HG03103 (cell line): ENCODE measurements around the gene CPLX1.
"Not testable (repeated sequence)": the region's sequence is repeated elsewhere in the genome, so short reads cannot be mapped to it uniquely, and the experiment has no call there.

ENCODE experiments used
- ATAC-seq: cut with Tn5 transposase; IDR thresholded peaks from one replicate; pipeline ENCODE4 v1.9.1; 2021; ENCODE audit warnings: low read depth; ENCODE audit not compliant: unreplicated experiment

The CPLX1 gene

DNA sequence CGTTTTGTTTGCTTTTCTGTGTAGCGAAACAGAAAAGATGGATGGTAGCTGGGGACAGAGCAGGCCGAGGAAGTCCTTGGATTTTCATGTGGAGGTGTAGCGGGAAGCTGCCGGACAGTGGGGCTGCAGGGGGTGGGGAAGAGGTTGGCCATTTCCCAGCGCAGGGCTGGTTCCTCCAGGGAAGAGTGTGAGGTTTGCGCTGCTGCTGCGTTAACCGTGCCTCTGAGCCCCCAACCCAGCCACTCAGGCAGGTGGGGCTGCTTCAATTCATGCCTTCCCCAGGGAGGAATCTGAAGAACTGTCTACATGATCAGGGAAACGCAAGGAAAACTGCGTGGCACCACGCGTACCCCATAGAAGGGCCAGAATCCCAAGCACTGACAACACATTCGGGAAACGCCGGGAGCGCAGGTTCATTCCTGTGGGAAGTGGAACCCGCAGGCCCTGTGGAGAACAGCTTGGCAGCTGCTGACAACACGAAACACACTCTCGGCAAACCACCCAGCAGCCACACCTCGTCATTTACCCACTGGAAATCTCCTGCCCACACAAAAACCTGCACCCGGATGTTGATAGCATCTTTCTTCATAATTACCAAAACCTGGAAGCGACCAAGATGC lies 62.6 kb downstream of the CPLX1 start:
- ATAC-seq = no peak

- ATAC-seq = no peak
Observed at GRCh38 chr4:762211-763190, 63.4 kb downstream of the CPLX1 start.

DNA sequence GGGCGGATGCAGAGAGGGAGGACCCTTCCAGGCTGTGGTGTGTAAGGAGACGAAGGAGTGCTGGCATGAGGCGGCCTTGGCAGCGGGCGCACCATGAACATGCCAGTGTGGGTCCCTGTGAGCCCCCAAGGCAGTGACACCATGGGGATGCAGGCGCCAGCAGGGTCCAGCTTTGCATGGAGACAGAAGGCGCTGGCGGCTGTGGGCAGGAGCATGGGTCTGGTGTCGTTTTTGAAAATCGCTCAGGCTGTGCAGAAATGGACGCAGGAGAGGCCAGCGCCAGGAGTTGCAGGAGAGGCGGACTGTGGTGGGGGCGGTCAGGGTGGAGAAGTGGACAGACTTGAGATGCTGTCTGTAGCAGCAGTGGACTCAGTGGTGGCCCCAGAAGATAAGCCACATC lies 64.2 kb downstream of the CPLX1 start:
- ATAC-seq = no peak

- no peak for ATAC-seq
Observed at GRCh38 chr4:761086-761485, 64.8 kb downstream of the CPLX1 start.

DNA sequence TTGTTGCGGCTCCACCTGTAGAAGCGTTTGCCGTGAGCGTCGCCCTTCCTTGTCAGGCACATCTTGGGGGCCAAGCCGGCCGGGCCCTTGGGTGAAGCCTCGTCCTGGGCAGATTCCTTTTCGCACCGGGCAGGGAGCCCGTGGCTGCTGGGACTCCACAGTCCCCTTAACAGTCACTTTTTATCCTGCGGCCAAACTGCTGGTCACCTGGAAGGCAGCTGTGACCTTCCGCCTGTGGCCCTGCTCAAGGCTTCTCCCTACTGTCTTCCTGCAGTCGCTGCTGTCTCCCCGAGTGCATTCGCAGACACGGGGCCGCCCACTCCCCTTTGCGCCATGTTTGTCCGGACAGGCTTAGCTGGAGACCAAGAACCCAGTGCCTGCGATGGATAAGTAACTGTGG lies 65.3 kb downstream of the CPLX1 start:
- ATAC-seq = no peak

- not testable (repeated sequence) for ATAC-seq
Observed at GRCh38 chr4:759810-760209, 66.1 kb downstream of the CPLX1 start.

- ATAC-seq = no peak
Observed at GRCh38 chr4:757111-757510, 68.8 kb downstream of the CPLX1 start.

- no peak for ATAC-seq
Observed at GRCh38 chr4:754221-755120, 71.5 kb downstream of the CPLX1 start.

GRCh38 chr4:753186-753585 lies 72.7 kb downstream of the CPLX1 start:
- not testable (repeated sequence) for ATAC-seq

GRCh38 chr4:752196-752861 lies 73.6 kb downstream of the CPLX1 start:
- ATAC-seq = no peak

DNA sequence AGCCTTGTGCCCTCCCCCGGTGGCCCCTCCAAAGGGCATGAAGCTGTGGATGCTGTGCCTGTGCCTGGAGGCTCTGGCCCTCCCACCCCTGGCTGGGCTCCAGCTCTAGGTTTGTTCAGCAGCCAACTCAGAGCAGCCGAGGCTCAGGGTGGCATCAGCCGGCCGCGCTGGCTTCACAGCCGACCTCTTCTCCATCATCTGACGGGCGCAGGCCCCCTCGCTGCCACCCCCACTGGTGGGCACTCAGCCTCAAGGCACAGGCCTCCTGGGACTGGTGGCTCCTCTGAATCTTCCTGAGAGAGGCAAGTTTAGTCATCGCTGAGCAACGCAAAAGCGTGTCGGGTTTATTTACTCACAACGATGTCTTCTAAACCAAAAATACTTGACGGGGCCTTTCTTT lies 74.3 kb downstream of the CPLX1 start:
- ATAC-seq = no peak

DNA sequence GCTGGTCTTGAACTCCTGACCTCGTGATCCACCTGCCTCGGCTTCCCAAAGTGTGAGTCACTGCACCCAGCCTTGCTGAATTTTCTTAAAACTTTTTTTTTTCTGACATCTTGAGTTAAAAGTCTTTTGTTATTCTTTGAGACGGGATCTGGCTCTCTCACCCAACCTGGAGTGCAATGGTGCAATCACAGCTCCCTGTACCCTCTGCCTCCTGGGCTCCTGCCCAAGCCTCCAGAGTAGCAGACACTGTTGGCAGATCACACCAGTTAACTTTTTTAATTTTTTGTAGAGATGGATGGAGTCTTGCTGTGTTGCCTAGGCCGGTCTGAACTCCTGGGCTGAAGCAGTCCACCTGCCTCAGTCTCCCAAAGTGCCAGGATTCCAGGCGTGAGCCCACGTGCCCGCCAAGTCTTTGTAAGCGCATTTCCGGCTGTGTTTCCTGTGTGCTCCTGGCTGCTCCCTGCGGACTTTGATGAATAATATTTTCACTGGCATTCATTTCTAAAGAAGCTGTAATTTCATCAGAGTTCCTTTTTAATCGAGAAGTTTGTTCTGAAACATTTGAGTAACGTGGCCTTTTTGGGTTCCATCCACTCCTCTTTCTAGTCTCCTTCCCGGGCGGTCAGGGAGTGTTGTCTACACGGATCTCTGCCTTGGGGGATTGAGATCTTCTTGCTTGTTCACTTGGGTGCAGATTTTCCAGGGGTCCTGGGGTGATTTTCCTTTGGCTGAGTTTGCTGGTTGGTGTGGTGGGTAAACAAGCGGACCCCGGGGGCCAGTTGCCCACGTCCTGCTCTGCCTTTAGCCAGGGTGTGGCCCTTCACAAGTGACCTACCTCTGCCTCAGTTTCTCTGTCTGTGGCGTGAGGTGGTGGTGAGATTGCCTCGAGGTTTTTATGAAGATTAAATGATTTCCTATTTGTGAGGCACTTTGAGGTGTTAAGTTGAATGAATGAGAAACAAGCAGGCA lies 75.9 kb downstream of the CPLX1 start:
- no peak for ATAC-seq

GRCh38 chr4:748461-748860 lies 77.5 kb downstream of the CPLX1 start:
- no peak for ATAC-seq

- no peak for ATAC-seq
Observed at GRCh38 chr4:747546-748170, 78.3 kb downstream of the CPLX1 start.

DNA sequence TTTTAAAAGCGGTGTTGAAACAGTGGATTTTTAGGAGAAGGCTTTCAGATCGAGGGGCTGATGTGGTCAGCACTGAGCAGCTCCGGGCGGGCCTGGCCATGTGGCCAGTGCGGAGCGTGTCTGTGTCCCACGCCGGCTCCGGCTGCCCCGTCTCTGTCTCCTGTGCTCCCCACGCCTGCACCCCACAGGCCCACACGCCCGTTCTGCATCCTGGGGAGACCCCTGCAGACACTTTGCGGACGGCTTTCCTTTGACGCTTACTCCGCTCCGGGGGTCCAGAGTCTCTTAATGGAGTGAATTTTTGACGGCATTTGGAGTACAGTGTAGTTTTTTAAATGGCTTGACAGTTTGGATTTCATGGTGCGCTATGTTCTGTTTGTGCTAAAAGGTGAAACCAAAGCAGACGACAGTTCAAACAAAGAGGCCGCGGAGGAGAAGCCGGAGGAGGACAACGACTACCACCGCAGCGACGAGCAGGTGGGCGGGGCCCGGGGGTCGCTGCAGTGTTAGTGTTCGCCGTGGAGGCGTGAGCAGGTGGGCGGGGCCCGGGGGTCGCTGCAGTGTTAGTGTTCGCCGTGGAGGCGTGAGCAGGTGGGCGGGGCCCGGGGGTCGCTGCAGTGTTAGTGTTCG lies 81.6 kb downstream of the CPLX1 start:
- ATAC-seq = no peak

DNA sequence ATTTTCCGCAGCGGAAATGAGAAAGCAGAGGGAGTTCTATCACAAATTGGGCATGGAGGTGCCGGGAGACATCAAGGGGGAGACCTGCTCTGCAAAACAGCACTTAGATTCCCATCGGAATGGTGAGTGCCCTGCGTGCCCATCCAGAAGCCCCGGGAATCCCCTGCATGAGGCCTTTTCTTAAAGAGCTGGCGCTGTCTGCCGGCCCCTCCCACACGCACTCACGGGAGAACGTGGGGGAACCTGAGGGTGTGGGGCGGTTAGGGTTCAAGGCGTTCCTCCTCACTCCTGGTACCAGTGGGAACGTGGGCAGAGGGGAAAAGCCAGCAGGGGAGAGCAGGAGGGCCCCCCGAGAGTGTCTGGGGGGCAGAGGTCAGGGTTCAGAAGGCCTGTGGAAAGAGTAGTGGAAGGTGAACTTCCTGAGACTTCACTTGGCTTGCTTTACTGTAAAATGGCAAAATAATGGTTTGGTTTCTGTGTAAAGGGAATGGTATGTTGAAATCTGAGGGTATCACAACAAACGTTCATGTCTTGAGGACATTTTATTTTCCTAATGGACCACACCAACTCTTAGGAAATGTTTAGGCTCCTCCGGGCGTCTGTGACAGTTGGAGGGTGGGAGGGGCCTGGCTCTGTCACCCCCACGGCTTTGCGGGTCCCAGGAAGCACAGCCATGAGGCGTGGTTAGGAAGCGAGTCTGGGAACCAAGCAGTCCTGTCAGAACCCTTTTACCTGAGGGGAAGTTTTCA lies 82.3 kb downstream of the CPLX1 start:
- ATAC-seq = no peak

DNA sequence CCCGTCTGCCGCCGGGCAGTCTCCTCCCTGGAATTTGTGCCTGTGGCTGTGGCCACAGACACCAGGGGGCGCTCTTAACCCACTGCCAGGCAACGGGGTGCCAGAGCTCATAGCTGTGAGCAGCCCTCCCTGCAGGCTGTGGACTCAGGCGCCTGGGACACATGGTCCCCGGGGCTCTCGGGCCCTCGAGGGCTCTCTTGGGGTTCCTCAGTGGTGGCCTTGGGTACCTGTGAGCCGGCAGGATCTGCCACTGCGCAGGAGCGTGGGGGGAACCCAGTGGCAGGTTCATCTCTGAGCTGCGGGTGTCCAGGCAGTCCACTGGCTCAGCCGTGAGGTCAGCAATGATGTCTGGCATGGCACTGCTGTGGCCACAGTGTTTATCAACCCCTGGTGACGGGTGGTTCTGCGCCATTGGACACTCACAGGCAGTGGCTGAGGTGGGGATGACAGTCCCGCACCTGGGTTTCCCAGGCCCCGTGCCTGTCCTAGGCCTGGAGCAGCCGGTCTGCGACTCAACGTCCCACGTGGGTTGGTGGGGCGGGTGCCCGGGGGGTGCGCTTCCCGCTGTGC lies 83.1 kb downstream of the CPLX1 start:
- ATAC-seq = no peak
